ENCODE measurements around the gene SLC26A6. TPM values are rescaled to one million over a fixed set of nuclear protein-coding genes. Genes with fewer than 3 reads are reported as not detected.

SLC26A6 gene
- total RNA-seq, 2 donors from 2014 or later, result 94.9 to 112 TPM

GRCh38 chr3:48660800-48661400 is 25.6 kb upstream of the SLC26A6 start:
- TF ChIP-seq CTCF (IDR thresholded peaks at IDR 0.05), result no peak
- no peaks in the 10 kb centered on the region for H3K36me3 ChIP-seq
- H3K9ac ChIP-seq (ENCODE audit: low read depth in 2 of 2, low read length in 2 of 2), result no peak overlapping the region
- no peak for DNase-seq
- intact Hi-C loops (cut with DNase I), result no loop called here
- peaks cover 22% of the 10 kb centered on the region for H3K27me3 ChIP-seq
- no peak overlapping the region for H3K27ac ChIP-seq
- H3K4me1 ChIP-seq, result peaks cover 9% of the 10 kb centered on the region
- H3K9me3 ChIP-seq, result no peaks in the 10 kb centered on the region
- H3K4me3 ChIP-seq, result no peak overlapping the region

- no peak for DNase-seq
- Histone ChIP-seq H3K9ac (ENCODE audit: low read depth in 2 of 2, low read length in 2 of 2) (peak overlapping the region in 1 of 2 donors; percentile 1), H3K27me3 (peaks cover 9% of the 10 kb centered on the region), H3K9me3 (no peaks in the 10 kb centered on the region), H3K27ac (peak overlapping the region; percentile 44), H3K4me1 (peaks cover 5% of the 10 kb centered on the region), H3K36me3 (no peaks in the 10 kb centered on the region), H3K4me3 (peak overlapping the region; percentile 78)
- intact Hi-C loops (cut with DNase I), result no loop called here
- no peak for TF ChIP-seq CTCF (IDR thresholded peaks at IDR 0.05)
Measured at GRCh38 chr3:48656841-48657281, 21.6 kb upstream of the SLC26A6 start.

GRCh38 chr3:48656061-48656840 is 21.0 kb upstream of the SLC26A6 start:
- peak overlapping the region; percentile 78 for H3K4me3 ChIP-seq
- peak overlapping the region; percentile 44 for H3K27ac ChIP-seq
- peaks cover 1% of the 10 kb centered on the region for H3K4me1 ChIP-seq
- peaks cover 7% of the 10 kb centered on the region for H3K27me3 ChIP-seq
- DNase-seq, result peak; percentile 88
- no peaks in the 10 kb centered on the region for H3K36me3 ChIP-seq
- peak; percentile 73 for TF ChIP-seq CTCF (IDR thresholded peaks at IDR 0.05)
- intact Hi-C loops (cut with DNase I), result no loop called here
- no peaks in the 10 kb centered on the region for H3K9me3 ChIP-seq
- peak overlapping the region in 1 of 2 donors; percentile 35 for H3K9ac ChIP-seq (ENCODE audit: low read depth in 2 of 2, low read length in 2 of 2)

- no peak for TF ChIP-seq CTCF (IDR thresholded peaks at IDR 0.05)
- peaks cover 1% of the 10 kb centered on the region for H3K27me3 ChIP-seq
- H3K9ac ChIP-seq (ENCODE audit: low read depth in 2 of 2, low read length in 2 of 2), result peak overlapping the region in 1 of 2 donors; percentile 12
- intact Hi-C loops (cut with DNase I), result loop anchor here (2.0 kb wide), 1 partner anchor 45 kb away; no protein-coding TSS in a partner anchor
- no peaks in the 10 kb centered on the region for H3K4me1 ChIP-seq
- no peak overlapping the region for H3K27ac ChIP-seq
- no peaks in the 10 kb centered on the region for H3K36me3 ChIP-seq
- no peaks in the 10 kb centered on the region for H3K9me3 ChIP-seq
- DNase-seq, result no peak
- peak overlapping the region; percentile 78 for H3K4me3 ChIP-seq
Measured at GRCh38 chr3:48655606-48656005, 20.3 kb upstream of the SLC26A6 start.

GRCh38 chr3:48655063-48655462 is 19.8 kb upstream of the SLC26A6 start:
- Histone ChIP-seq H3K4me1 (no peaks in the 10 kb centered on the region), H3K27ac (no peak overlapping the region), H3K9ac (ENCODE audit: low read depth in 2 of 2, low read length in 2 of 2) (no peak overlapping the region), H3K4me3 (no peak overlapping the region), H3K27me3 (no peaks in the 10 kb centered on the region), H3K9me3 (no peaks in the 10 kb centered on the region), H3K36me3 (no peaks in the 10 kb centered on the region)
- TF ChIP-seq CTCF (IDR thresholded peaks at IDR 0.05), result no peak
- intact Hi-C loops (cut with DNase I), result loop anchor here (2.0 kb wide), 1 partner anchor 44 kb away; no protein-coding TSS in a partner anchor
- DNase-seq, result no peak

All from colonic mucosa (tissue), 4 donors.